22Rv1 (cell line): Measurements from ENCODE around the gene TGFBRAP1.

Source experiments
- ZFX ChIP-seq: fragments of 450-650 bp; IDR thresholded peaks from 2 replicates; pipeline ENCODE4 v1.6.1; 2017; ENCODE audit warnings: antibody characterized with exemption, borderline replicate concordance
- TF ChIP-seq, protein P1 (sequence below): fragments of 450-650 bp; IDR thresholded peaks from 2 replicates; pipeline ENCODE4 v1.5.1; 2017; ENCODE audit warnings: mild to moderate bottlenecking

DNA sequence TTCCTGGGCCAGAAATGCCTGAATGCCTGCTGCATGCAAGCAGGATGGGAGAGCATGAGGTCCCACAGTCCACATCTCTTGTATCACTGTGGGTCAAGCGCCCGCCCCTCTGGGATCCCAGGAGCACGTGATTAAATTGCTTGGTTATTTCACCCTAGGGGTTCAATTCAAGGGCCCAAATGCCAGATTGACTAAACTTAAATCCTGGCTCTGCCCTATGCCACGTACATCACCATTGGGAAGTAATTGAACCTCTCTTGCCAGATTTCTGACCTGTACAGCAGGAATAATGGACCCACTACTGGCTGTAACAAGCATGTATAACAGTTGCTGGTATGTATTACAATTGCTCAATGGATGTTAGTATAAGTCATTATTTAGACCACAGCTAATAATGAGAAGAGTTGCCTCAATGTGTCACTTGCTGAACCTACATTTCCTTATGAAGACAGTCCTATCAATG, 49.4 kb upstream of the TGFBRAP1 start:
- TF ChIP-seq, protein P1, sequence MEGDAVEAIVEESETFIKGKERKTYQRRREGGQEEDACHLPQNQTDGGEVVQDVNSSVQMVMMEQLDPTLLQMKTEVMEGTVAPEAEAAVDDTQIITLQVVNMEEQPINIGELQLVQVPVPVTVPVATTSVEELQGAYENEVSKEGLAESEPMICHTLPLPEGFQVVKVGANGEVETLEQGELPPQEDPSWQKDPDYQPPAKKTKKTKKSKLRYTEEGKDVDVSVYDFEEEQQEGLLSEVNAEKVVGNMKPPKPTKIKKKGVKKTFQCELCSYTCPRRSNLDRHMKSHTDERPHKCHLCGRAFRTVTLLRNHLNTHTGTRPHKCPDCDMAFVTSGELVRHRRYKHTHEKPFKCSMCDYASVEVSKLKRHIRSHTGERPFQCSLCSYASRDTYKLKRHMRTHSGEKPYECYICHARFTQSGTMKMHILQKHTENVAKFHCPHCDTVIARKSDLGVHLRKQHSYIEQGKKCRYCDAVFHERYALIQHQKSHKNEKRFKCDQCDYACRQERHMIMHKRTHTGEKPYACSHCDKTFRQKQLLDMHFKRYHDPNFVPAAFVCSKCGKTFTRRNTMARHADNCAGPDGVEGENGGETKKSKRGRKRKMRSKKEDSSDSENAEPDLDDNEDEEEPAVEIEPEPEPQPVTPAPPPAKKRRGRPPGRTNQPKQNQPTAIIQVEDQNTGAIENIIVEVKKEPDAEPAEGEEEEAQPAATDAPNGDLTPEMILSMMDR = no peak
- TF ChIP-seq ZFX = no peak
